Measurements from ENCODE around the gene OSTF1.

DNA sequence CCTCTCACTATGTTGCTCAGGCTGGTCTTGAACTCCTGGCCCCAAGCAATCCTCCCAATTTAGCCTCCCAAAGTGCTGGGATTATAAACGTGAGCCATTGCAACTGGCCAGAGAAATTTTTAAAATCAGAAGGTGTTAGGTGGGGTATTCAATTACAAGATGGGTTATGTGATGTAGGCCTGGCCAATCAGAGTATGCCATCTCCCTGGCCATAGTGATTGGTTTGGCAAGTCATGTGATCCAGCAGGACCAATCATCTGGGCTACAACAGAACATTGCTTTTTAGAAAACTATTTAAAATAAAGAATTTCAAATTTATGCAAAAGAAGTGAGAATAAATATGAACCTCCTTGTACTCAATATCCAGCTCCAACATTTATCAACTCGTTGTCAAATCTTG is 22.8 kb upstream of the OSTF1 start:
- TF ChIP-seq, protein P1, sequence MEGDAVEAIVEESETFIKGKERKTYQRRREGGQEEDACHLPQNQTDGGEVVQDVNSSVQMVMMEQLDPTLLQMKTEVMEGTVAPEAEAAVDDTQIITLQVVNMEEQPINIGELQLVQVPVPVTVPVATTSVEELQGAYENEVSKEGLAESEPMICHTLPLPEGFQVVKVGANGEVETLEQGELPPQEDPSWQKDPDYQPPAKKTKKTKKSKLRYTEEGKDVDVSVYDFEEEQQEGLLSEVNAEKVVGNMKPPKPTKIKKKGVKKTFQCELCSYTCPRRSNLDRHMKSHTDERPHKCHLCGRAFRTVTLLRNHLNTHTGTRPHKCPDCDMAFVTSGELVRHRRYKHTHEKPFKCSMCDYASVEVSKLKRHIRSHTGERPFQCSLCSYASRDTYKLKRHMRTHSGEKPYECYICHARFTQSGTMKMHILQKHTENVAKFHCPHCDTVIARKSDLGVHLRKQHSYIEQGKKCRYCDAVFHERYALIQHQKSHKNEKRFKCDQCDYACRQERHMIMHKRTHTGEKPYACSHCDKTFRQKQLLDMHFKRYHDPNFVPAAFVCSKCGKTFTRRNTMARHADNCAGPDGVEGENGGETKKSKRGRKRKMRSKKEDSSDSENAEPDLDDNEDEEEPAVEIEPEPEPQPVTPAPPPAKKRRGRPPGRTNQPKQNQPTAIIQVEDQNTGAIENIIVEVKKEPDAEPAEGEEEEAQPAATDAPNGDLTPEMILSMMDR (conservative IDR thresholded peaks at IDR 0.05; ENCODE audit: low read length) = no peak
- TF ChIP-seq EZH2phosphoT487 (IDR thresholded peaks at IDR 0.05; ENCODE audit: borderline replicate concordance, low read depth, low read length) = no peak

All from OCI-LY7 (cell line).